Natural killer cell (primary cell): ENCODE data around the gene SSBP4. TPM values are rescaled to one million over a fixed set of nuclear protein-coding genes. Genes with fewer than 3 reads are reported as not detected.

ENCODE experiments used
- ATAC-seq, 3 donors: fragments of 150-1000 bp in 2 of 3; fragments of 200-7000 bp in 1 of 3; cut with Tn5 transposase; 1 replicate in 1 of 3; 2 replicates in 2 of 3; pipeline ENCODE4 v1.10.0; 2021; ENCODE audit warnings: mild to moderate bottlenecking in 2 of 3, moderate library complexity in 2 of 3
- DNase-seq, 2 donors: peaks; one replicate each; pipeline versions ENCODE4 v3.0.0 to v3.0.0-alpha.2; 2013 to 2021; ENCODE audit warnings: mixed read lengths in 1 of 2
- H3K27ac ChIP-seq: one replicate; pipeline ENCODE4 v1.5.1; 2013; ENCODE audit warnings: mild to moderate bottlenecking, low read length
- H3K27me3 ChIP-seq: one replicate; pipeline ENCODE4 v1.6.1; 2013; ENCODE audit warnings: low read length; ENCODE audit not compliant: control insufficient read depth, insufficient read depth
- H3K36me3 ChIP-seq: one replicate; pipeline ENCODE4 v1.6.1; 2013; ENCODE audit warnings: low read length; ENCODE audit not compliant: control insufficient read depth, insufficient read depth
- H3K4me1 ChIP-seq: one replicate; pipeline ENCODE4 v1.6.1; 2013; ENCODE audit warnings: low read length; ENCODE audit not compliant: control insufficient read depth, insufficient read depth
- H3K4me3 ChIP-seq: one replicate; pipeline ENCODE4 v1.5.1; 2013; ENCODE audit warnings: low read length
- H3K9me3 ChIP-seq: one replicate; pipeline ENCODE4 v1.6.1; 2013; ENCODE audit warnings: low read length; ENCODE audit not compliant: control insufficient read depth, insufficient read depth
- H3K27ac Mint-ChIP-seq, 2 donors: one replicate each; pipeline ENCODE4 v1.8.0; 2022; ENCODE audit warnings: mild to moderate bottlenecking in 2 of 2, mixed read lengths in 2 of 2, moderate library complexity in 1 of 2
- H3K27me3 Mint-ChIP-seq, 2 donors: one replicate each; pipeline ENCODE4 v1.8.0; 2022; ENCODE audit warnings: low read depth in 2 of 2, mixed read lengths in 2 of 2
- H3K36me3 Mint-ChIP-seq: one replicate; pipeline ENCODE4 v1.8.0; 2022; ENCODE audit warnings: mixed read lengths
- H3K4me1 Mint-ChIP-seq, 2 donors: one replicate each; pipeline ENCODE4 v1.8.0; 2022; ENCODE audit warnings: mixed read lengths in 2 of 2
- H3K4me3 Mint-ChIP-seq: one replicate; pipeline ENCODE4 v1.8.0; 2022; ENCODE audit warnings: mild to moderate bottlenecking, moderate library complexity, mixed read lengths
- H3K9me3 Mint-ChIP-seq, 2 donors: one replicate each; pipeline ENCODE4 v1.8.0; 2022; ENCODE audit warnings: mixed read lengths in 2 of 2
- CTCF ChIP-seq: fragments of 200-600 bp; IDR thresholded peaks from one replicate; pipeline ENCODE4 v1.8.0; 2022; ENCODE audit warnings: antibody characterized with exemption
- WGBS: methylation state at CpG from one replicate; pipeline ENCODE4 v1.1.7; 2013; ENCODE audit warnings: missing lambda C conversion rate; ENCODE audit not compliant: insufficient coverage; 5-methylcytosine and 5-hydroxymethylcytosine counted together
- intact Hi-C: fragments of 100-400 bp; cut with micrococcal nuclease; formaldehyde crosslinking; loops from one replicate; pipeline ENCODE4 v1.14.2; 2022
- total RNA-seq, 4 donors: library from RNA; stranded (reverse); fragments of 120-200 nt in 1 of 4; gene quantifications; one replicate each; pipeline versions ENCODE4 v1.2.3 to v1.2.4, GENCODE V29; 2013 to 2022

The SSBP4 gene
- total RNA-seq, 3 donors from 2014 or later (not counting 1 experiment from before 2014, with no cell fraction given): 137 to 169 (median 158) TPM

- Mint-ChIP-seq H3K36me3 (no peaks in the 10 kb centered on the region), H3K27me3 (no peaks in the 10 kb centered on the region), H3K27ac (peak overlapping the region; percentile 81 to 97), H3K9me3 (no peaks in the 10 kb centered on the region), H3K4me3 (peak overlapping the region; percentile 59), H3K4me1 (peaks cover 6 to 33% of the 10 kb centered on the region in 2 donors)
- TF ChIP-seq CTCF: no peak
- Histone ChIP-seq H3K27ac (peak overlapping the region; percentile 96), H3K4me1 (peaks cover 69% of the 10 kb centered on the region), H3K36me3 (peaks cover 5% of the 10 kb centered on the region), H3K9me3 (no peaks in the 10 kb centered on the region), H3K27me3 (no peaks in the 10 kb centered on the region), H3K4me3 (peak overlapping the region; percentile 46)
- intact Hi-C loops: no loop called here
- ATAC-seq (peak in 1 of 3 donors; percentile 21), DNase-seq (peak; percentile 43 to 57)
- 13% methylated on average over 13 of the region's 13 CpGs for WGBS
These were observed 10.7 kb downstream of the SSBP4 start for GRCh38 chr19:18429717-18430416.

GRCh38 chr19:18430417-18431144, 11.4 kb downstream of the SSBP4 start:
- Histone ChIP-seq H3K36me3 (peaks cover 5% of the 10 kb centered on the region), H3K9me3 (no peaks in the 10 kb centered on the region), H3K4me3 (no peak overlapping the region), H3K4me1 (peaks cover 62% of the 10 kb centered on the region), H3K27ac (peak overlapping the region; percentile 96), H3K27me3 (no peaks in the 10 kb centered on the region)
- Mint-ChIP-seq H3K4me1 (peaks cover 6 to 27% of the 10 kb centered on the region in 2 donors), H3K27ac (peak overlapping the region; percentile 81 to 97), H3K4me3 (peak overlapping the region; percentile 59), H3K36me3 (no peaks in the 10 kb centered on the region), H3K27me3 (no peaks in the 10 kb centered on the region), H3K9me3 (no peaks in the 10 kb centered on the region)
- ATAC-seq (no peak), DNase-seq (peak in 1 of 2 donors; percentile 8)
- WGBS: 94% methylated on average over 20 of the region's 21 CpGs
- intact Hi-C loops: no loop called here
- no peak for TF ChIP-seq CTCF

GRCh38 chr19:18431351-18432197, 12.4 kb downstream of the SSBP4 start:
- WGBS: 89% methylated on average over 25 of the region's 34 CpGs
- Histone ChIP-seq H3K4me1 (peaks cover 62% of the 10 kb centered on the region), H3K27ac (no peak overlapping the region), H3K4me3 (no peak overlapping the region), H3K9me3 (no peaks in the 10 kb centered on the region), H3K36me3 (peaks cover 6% of the 10 kb centered on the region), H3K27me3 (no peaks in the 10 kb centered on the region)
- H3K36me3 Mint-ChIP-seq: no peaks in the 10 kb centered on the region
- no peak for TF ChIP-seq CTCF
- DNase-seq (peak in 1 of 2 donors; percentile 13), ATAC-seq (no peak)
- no peak overlapping the region for H3K4me3 Mint-ChIP-seq
- peaks cover 0 to 25% of the 10 kb centered on the region in 2 donors for H3K4me1 Mint-ChIP-seq
- no peaks in the 10 kb centered on the region for H3K27me3 Mint-ChIP-seq
- intact Hi-C loops: no loop called here
- no peak overlapping the region for H3K27ac Mint-ChIP-seq
- no peaks in the 10 kb centered on the region for H3K9me3 Mint-ChIP-seq
